GM19035 (cell line): ENCODE results near the gene NUDT3.
A peak's percentile ranks its signal among the peaks of the same experiment; 100 is the strongest.
"Not testable (repeated sequence)": the region's sequence is repeated elsewhere in the genome, so short reads cannot be mapped to it uniquely, and the experiment has no call there.

Source experiments
- ATAC-seq: cut with Tn5 transposase; IDR thresholded peaks from one replicate; pipeline ENCODE4 v1.9.1; 2021; ENCODE audit not compliant: unreplicated experiment

Gene NUDT3

GRCh38 chr6:34267746-34268145, 124.7 kb downstream of the NUDT3 start:
- ATAC-seq = no peak

GRCh38 chr6:34263484-34263883, 129.0 kb downstream of the NUDT3 start:
- ATAC-seq = not testable (repeated sequence)

GRCh38 chr6:34260576-34261267, 131.7 kb downstream of the NUDT3 start:
- no peak for ATAC-seq

GRCh38 chr6:34259529-34260069, 132.9 kb downstream of the NUDT3 start:
- ATAC-seq = no peak

- not testable (repeated sequence) for ATAC-seq
These were observed 140.1 kb downstream of the NUDT3 start for GRCh38 chr6:34252395-34252794.

GRCh38 chr6:34249469-34250261, 142.8 kb downstream of the NUDT3 start:
- peak; percentile 31 for ATAC-seq

- peak; percentile 81 for ATAC-seq
These were observed 143.6 kb downstream of the NUDT3 start, which contains the start of gene SMIM29 for GRCh38 chr6:34248727-34249468. Gene SMIM29, minus strand, starts transcription at chr6:34249006. Its CDS starts 1,215 bp downstream, at chr6:34247791.

- ATAC-seq = peak; percentile 26
These were observed 144.2 kb downstream of the NUDT3 start for GRCh38 chr6:34248198-34248726.

GRCh38 chr6:34247481-34248197, 144.8 kb downstream of the NUDT3 start:
- no peak for ATAC-seq

- ATAC-seq = no peak
These were observed 145.7 kb downstream of the NUDT3 start for GRCh38 chr6:34246563-34247391.

- ATAC-seq = no peak
These were observed 146.3 kb downstream of the NUDT3 start for GRCh38 chr6:34246249-34246562.

GRCh38 chr6:34245761-34246140, 146.7 kb downstream of the NUDT3 start:
- ATAC-seq = not testable (repeated sequence)

- ATAC-seq = not testable (repeated sequence)
These were observed 147.3 kb downstream of the NUDT3 start for GRCh38 chr6:34245032-34245760.

GRCh38 chr6:34243901-34244884, 148.3 kb downstream of the NUDT3 start:
- no peak for ATAC-seq

GRCh38 chr6:34243131-34243771, 149.2 kb downstream of the NUDT3 start:
- no peak for ATAC-seq

- no peak for ATAC-seq
These were observed 150.0 kb downstream of the NUDT3 start for GRCh38 chr6:34242252-34243130.
